Measurements from ENCODE around the gene XCL2.

GRCh38 chr1:168520832-168521231 is 23.0 kb downstream of the XCL2 start:
- TF ChIP-seq MAZ (IDR thresholded peaks at IDR 0.05; ENCODE audit: borderline replicate concordance, low read depth, low read length) (no peak), RFX5 (IDR thresholded peaks at IDR 0.05; ENCODE audit: low read depth, low read length) (no peak), CTCF (conservative IDR thresholded peaks at IDR 0.05; ENCODE audit: low read depth, low read length) (no peak)
